NOMO-1 treated with DMSO at 0.1 percent for 48 hours (cell line): ENCODE measurements around the gene CIB1.

ENCODE experiments used
- DNase-seq: peaks from one replicate; lab custom pipeline; 2025; ENCODE audit not compliant: unreplicated experiment; lab: John Stamatoyannopoulos, UW

The CIB1 gene

DNA sequence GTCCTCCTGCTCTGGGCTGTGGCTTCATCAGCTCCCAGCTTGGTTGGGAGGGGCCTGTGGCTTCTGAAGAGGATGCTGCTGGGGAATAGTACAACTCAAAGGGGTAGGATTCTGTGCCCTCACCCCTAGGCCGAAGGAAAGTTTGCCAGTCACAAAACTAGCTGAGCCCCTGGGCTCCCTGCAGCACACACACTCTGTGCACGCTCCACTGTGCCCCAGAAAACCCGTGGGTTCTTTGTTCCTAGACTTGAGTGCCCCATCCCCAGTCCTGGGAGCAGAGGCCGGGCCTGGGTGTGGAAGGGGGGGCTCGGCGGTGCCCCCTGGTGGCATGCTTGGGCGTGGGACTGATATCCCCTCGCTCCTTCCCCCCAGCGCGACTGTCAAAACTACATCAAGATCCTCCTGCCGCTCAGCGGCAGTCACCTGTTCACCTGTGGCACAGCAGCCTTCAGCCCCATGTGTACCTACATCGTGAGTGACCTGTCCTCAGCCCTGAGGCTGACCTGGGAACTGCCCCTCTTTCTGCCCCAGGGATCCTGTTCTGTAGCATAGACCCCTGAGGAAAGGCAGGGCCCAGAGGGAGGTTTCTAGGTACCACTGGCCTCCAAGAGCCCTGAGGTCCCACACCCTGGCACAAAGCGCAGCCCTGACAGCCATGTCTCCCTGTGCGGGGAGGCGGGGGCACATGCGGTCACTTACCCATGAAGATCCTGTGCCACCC, 14.2 kb downstream of the CIB1 start:
- DNase-seq, result peak; percentile 14

DNA sequence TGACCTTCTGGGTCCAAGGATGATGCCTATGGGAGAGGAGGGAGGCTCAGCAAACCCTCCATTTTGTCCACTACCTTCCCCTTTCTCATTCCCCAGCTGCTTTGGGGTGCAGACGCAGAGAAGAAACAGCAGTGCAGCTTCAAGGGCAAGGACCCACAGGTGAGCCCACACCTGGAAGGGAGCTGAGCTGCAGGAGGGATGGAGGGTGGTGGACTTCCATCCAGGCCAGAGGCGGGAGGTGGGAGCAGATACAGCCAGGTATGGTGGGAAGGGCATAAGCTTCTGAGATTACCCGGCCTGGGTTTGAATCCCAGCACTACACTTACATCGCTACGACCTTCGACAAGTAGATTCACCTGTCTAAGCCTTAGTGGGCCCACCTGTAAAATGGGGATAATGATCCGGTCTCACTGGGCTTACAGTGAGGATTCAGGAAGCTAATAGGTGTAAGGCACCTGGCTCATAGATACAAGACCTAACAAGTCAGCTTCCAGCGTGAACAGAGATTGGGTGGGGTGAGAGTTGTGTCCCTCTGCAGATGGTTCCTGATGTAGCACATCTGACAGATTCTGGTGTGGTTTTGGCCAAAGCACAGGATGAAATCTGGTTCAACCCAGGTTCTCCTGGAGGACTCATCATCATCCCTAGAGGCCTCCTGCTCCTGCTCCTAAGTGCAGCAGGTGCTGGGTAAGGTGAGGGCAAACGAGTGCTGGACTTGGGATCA, 15.9 kb downstream of the CIB1 start:
- DNase-seq, result no peak

DNA sequence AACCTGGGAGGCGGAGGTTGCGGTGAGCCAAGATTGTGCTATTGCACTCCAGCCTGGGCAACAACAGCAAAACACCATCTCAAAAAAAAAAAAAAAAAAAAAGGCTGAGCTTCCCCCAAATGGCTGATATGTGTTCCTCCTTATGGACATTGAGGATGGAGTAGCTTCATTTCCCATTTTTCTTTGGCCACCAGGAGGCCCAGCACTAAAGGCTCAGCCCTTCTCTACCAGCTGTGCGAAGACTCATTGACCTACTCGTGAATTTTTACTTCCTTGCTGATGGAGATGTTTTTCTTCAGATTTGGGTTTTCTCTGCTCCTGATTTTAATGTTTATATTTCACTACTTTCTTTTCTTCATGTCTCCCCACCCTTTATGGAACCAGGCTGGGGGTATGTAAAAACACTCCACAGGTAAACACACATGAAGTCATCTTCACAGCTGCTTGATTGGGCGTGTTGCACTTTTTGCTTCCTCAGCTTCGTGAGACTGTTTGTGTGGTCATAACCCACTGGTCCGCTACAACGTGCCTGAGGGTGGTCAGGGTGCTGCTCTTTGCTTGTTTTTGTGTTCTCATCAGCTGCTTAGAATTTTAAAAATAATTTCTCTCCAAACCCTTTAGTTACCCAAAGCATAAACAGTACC, 19.1 kb downstream of the CIB1 start:
- no peak for DNase-seq

DNA sequence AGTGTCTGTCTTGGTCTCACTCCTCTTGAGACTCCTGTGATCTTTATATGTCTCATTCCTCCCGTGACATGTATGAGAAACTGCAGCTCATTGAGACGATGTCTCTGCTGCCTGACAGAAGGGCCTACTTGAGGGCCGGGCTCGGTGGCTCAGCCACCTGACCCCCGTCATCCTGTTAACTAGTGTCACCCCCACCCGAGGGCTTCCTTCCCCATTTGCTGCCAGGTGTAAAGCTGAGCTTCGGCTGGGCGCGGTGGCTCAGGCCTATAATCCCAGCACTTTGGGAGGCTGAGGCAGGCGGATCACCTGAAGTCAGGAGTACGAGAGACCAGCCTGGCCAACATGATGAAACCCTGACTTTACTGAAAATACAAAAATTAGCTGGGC, 19.9 kb downstream of the CIB1 start:
- no peak for DNase-seq

DNA sequence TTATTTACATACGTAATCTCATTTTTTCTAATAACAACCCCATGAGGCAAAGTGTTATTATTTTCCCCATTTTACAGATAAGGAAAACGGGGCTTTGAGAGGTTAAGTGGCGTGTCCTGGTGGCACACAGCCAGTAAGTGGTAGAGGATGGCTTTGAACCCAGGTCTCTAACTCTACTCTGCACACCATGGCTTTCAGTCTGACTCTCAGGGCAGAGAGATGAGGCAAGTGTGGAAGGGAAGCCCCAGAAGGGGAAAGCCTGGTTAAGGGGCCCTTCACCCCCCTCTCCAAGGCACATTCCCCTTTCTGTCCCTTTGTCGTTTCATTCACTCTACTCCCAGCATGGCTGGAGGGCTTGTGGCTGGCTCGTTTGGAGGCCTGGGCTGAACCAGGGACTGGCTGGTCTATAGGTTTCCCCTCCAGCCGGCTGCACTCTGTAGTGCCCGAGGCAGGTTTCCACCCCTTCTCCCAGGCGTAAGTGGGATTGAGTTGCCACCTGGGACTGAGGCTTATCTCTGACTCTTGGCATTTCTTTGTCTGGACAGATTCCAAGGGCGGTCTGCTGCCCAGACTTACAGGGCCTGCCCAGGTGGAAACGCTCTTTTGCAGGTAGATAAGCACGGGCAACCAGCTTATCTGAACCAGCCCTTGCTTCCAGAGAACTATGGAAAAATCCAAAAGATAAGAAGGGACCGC, 20.5 kb downstream of the CIB1 start:
- no peak for DNase-seq

DNA sequence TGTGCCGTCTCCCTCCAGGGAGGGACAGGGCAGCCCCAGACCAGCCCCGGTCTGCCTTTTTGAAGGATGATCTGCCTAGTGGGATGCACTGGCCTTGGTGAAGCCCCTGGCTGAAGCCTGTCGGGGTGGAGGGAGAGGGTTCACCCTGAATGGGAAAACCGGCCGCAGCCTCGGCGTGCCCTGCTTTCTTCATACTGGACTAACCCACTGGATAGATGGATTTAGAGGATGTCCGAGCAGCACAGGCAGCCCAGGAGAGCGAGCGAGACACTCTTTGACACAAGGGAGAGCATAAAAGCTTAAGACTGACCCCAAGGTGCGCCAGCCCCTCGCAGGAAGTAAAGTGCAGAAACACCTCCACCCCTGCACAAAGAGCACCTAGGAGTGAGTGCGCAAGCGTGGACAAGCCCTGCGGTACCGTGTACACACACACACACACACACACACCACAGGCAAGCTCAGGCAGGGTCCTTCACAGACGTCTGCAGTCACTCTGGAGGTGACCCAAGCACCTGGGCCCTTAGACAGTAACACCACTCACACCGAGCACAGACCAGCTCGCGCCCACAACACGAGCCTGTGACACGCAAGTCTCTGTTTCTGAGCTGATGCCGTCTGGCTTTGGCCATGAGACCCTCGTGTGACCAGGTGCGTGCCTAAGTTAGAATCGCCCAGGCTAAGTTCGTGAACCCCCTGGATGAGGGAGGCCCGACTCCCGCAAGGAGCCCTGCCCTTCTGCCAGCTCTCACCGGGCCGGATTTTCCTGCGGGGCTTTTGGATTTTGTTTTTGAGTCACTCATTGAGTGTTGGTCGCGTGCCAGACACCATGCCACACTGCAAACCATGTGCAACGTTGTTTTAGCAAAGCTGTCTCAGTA, 21.3 kb downstream of the CIB1 start:
- DNase-seq, result no peak

DNA sequence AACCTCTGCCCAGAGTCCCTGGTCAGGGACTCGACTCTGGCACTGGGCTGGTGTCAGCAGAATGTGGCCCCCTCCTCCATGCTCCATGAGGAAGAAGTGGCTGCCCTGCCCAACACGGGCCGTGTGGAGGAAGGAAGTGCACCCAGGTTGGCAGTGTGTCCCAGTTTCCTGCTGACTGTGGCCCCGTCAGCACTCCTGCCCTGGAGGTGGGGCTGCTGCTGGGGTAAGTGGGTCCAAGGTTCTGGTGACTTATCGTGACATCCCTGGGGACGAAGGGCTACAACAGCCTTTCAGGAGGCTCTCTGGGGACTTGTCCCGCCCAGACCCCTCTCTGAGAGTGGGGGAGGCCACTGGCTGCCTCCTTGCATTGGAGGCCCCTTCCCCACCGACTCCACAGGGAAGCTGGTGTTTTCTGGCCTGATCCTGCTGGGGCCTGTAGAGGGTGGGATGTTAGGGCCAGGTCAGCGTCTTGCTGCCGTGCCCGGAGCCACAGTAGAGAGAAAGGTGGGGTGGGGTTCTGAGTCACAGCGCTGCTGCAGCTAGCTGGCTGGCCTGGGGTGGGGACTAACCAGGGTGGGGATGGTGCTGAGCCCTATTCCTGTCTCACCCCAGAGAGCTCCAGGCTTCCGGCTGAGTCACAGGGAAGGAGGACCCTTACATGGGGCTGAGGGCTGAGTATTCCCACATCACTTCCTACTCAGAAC, 22.1 kb downstream of the CIB1 start:
- no peak for DNase-seq

DNA sequence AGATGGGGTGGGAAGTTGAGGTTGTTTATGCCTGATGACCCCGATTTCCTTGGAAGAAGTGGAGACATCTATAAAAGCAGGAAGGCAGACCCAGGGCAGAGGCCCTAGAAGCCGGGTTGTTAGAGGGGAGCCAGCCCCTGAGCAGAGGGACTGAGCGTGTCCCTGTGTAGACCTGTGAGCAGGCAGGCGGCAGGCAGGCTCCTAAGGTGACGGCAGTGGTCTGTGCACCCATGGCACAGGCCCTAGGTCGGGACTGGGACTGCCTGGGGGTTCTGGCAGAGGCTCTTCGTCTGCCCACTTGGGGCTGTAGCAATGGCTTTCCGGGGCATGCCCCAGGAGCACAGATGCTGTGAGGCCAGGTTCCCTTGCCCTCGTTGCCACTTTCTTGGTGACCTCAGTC, 22.7 kb downstream of the CIB1 start:
- DNase-seq, result no peak

DNA sequence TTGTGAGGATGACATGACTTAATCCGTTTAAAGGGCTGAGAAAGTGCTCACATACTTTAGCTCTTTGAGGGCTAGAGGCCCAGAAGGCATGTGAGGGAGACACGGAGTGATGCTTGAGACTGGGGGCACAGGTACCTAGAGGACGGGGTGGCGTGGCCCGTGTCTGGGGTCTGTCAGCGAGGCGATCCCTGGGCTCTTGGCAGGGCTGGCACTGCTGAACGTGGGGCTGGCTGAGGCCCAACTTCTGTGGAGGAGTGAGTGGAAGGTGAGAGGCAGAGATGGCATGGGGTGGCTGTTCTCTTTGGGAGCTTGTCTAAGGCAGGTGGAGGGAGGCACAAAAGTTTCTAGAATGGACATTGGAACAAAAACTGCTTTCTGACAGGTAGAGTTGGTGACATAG, 23.1 kb downstream of the CIB1 start:
- DNase-seq, result no peak

DNA sequence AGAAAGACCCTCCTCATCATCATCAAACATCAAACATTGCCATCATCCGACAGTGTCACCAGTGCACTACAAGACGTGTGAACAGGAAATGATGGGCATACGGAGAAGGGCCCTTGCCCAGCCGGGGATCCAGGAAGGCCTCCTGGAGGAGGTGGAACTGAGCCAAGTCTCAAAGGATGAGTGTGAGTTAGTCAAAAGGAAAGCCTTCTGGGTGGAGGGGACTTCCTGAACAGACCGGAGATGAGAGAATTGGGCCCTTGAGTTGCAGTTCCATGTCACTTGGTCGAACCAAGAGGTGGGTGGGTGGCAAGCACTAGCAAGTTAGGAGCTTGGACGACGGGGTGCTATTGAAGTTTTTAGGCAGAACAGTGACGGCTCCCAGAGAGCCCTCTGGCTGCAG, 24.1 kb downstream of the CIB1 start:
- DNase-seq, result no peak

DNA sequence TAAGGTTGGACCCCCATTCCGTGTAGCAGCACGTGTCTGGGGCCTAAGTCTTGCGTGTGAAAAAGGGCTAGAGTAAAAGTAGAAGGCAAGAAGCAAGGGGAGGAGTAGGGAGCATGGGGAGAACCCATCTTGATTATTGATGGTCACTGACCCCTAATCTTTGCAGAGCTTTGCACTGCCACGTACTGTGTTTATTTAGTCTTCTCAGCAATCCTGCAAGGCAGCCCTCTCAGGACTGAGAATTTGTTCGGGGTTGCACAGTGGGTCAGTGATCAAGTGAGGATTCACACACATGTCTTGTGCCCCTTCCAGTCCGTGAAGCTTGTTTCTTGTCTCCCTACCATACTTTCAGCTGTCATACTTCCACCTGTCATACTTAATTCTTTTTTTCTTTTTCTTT, 25.4 kb downstream of the CIB1 start:
- no peak for DNase-seq

DNA sequence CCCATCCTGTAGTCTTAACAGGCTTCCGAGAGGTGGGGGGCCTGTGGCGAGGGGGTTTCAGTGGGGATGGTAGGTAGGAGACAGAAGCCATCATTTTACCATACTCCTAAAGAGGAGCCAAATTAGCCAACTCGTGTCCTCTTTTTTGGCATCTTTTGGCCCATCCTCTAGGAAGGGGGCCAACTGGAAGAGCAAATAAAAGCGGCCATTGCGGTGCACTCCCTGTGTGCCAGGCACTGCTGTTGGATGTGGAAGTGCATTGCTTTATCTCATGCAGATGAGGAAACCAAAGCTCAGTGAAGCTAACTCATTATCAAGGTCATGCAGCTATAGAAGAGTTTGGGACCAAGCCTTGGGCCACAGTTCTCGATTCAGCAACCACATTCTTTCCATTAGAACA, 26.5 kb downstream of the CIB1 start:
- no peak for DNase-seq

DNA sequence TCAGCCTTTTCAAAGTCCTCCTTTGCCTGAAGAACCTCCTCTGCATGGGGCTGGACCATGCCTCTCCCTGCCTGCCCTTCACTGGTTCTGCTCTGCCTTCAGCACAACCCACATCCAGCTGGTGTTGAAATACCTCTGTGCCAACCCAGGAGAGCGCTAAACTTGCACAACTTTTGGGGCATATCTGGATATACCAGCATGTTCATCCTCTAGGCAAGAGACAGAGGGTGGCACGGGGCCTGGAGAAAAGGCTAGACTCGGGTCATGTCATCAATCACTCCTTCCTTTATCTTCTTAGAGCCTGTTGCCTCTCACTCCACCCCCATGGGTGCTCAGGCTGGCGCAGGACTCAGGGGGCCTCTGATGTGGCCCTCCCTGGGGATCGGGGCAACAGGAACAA, 27.9 kb downstream of the CIB1 start:
- DNase-seq, result no peak

DNA sequence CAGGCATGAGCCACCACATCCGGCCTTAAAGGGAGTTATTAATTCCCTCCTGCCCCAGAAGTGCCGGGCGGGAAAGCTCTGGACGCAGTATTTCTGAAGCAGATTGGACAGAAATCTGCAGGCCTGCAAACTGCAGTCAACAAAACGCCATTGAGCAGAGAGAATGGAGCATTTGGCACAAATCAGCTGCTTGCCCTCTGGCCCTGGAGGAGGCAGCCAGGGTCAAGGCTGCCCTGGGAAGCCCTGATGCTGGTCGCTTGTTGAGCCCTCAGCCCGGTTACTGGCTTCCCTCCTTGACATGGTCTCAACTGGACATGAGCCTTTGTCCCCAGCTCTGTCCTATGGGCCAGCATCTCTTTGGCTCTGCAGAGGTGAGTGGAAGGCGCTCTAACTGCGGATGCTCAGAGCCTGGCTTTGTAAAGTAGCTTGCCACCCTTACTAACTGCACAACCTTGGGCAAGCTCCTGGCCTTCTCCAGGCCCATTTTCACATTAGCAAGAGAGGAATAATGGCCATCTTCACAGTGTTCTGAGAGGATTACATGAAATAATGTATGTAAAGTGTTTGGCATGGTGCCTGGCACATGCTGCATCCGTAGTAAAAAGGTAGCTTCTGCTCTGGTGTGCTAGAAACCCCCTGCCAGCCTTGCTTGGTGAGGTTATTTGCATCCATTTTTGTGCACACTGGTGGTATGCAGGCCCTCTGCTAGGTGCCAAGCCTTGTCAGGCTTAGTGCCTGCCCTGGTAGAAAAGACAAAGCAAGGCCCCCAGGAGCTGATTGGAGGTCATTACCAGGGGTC, 28.5 kb downstream of the CIB1 start:
- no peak for DNase-seq

DNA sequence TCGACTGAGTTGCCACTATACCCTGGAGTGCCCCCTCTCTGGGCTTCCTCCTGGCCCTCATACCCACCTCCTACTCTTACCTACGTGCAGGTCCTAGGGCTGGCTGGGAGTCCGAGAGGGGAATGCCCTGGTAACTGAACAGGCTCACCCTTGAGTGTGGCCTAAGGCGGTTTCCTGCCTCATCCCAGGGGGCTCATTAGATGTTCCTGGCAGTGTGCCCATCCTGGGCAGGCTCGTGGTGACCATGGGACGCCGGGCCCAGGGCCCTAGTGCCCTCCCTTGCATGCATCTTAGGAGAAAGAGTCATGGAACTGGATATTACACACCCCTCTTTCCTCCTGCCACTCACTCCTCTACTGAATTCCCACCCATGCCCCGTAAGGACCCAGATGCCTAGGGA, 29.8 kb downstream of the CIB1 start:
- DNase-seq, result no peak

DNA sequence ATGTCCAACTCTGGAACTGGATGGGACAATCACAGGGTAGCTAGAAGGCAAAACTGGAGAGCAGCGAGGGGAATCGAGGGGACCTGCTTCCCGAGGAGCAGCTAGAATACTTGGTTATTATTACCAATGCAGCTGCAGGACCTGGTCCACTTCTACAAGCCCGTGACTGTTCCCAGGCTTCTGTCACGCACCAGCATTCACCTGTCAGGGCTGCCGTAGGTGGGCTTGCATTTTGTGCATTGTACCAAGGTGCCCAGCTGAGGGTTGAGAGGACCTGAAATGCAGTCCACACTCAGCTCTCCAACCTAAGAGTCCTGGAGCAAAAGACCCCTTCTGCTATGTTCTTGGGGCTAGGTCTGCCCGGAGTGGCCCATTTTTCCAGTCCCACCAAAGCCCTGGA, 30.3 kb downstream of the CIB1 start:
- DNase-seq, result no peak

DNA sequence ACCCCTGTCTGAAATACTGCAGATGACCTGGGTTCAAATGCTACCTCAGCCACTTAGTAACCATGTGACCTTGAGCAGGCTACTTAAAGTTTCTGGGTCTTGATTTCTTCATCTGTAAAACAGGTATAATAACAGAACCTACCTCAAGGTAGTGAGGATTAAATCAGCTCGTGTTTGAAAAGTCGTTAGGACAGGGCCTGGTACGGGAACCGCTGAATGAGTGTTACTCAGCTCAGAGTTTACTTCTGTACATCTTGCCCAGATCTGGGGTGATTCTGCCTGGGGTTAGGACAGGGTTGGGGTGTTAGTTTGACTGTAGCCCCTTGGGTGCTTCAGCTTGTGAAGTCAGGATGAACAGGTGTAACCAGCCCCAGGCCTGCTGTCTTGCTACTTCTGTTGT, 30.8 kb downstream of the CIB1 start:
- DNase-seq, result no peak

DNA sequence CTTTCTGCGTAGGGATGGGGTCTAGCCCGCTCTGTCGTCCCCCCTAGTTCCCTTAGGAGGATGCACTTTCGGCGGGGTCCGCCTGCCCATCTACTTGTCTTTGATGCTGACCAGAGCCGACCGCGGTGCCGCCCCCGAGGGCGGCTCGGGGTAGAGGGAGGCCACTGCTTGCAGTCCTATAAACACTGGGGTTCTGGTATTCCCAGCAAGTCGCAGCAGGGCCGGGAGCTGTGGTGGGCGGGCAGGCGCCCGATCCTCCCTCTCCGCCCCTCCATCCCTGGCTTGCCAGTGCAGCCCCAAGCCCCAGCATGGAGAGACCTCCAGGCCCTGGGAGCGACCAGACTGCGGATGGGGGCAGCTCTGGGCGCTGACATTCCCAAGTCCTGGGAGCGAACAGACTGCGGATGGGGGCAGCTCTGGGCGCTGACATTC, 31.8 kb downstream of the CIB1 start:
- DNase-seq, result no peak
